H9 (cell line): ENCODE results near the gene TK2. TPM values are rescaled to one million over a fixed set of nuclear protein-coding genes. Genes with fewer than 3 reads are reported as not detected.
A peak's percentile ranks its signal among the peaks of the same experiment; 100 is the strongest.

ENCODE experiments used
- DNase-seq: peaks from one replicate; pipeline ENCODE4 v3.0.0-alpha.2; 2017
- H2AFZ ChIP-seq: one replicate; pipeline ENCODE4 v1.6.1; 2013; ENCODE audit warnings: mild to moderate bottlenecking, low read length, control low read depth, moderate library complexity
- H2AK5ac ChIP-seq: 2 replicates; pipeline ENCODE4 v1.6.1; 2013; ENCODE audit warnings: low read length, control low read depth, mixed read lengths; ENCODE audit not compliant: insufficient read length
- H2BK120ac ChIP-seq: one replicate; pipeline ENCODE4 v1.6.1; 2013; ENCODE audit warnings: low read depth, mild to moderate bottlenecking, low read length, control low read depth, inconsistent platforms; ENCODE audit not compliant: poor library complexity, severe bottlenecking
- H2BK12ac ChIP-seq: 2 replicates; pipeline ENCODE4 v1.6.1; 2013; ENCODE audit warnings: low read length, control low read depth, mixed read lengths, low read depth; ENCODE audit not compliant: insufficient read length
- H2BK15ac ChIP-seq: 2 replicates; pipeline ENCODE4 v1.6.1; 2013; ENCODE audit warnings: low read depth, low read length, control low read depth
- H2BK20ac ChIP-seq: one replicate; pipeline ENCODE4 v1.6.1; 2013; ENCODE audit warnings: low read depth, mild to moderate bottlenecking, low read length, control low read depth, inconsistent platforms; ENCODE audit not compliant: poor library complexity, severe bottlenecking
- H2BK5ac ChIP-seq: 2 replicates; pipeline ENCODE4 v1.6.1; 2013; ENCODE audit warnings: low read length, control low read depth, mixed read lengths; ENCODE audit not compliant: insufficient read length
- H3K14ac ChIP-seq: 2 replicates; pipeline ENCODE4 v1.6.1; 2013; ENCODE audit warnings: low read length, control low read depth; ENCODE audit not compliant: insufficient read depth
- H3K18ac ChIP-seq: 2 replicates; pipeline ENCODE4 v1.6.1; 2013; ENCODE audit warnings: low read depth, mild to moderate bottlenecking, mixed read lengths, low read length, control low read depth; ENCODE audit not compliant: insufficient read length
- H3K23ac ChIP-seq: 2 replicates; pipeline ENCODE4 v1.6.1; 2013; ENCODE audit warnings: low read length, control low read depth, mixed read lengths, low read depth; ENCODE audit not compliant: insufficient read length
- H3K23me2 ChIP-seq: 2 replicates; pipeline ENCODE4 v1.6.1; 2013; ENCODE audit warnings: low read depth, mild to moderate bottlenecking, mixed read lengths, low read length, control low read depth; ENCODE audit not compliant: insufficient read length, poor library complexity, severe bottlenecking
- H3K27ac ChIP-seq: 2 replicates; pipeline ENCODE4 v1.5.1; 2013; ENCODE audit warnings: low read length, control low read depth, mixed read lengths, low read depth; ENCODE audit not compliant: insufficient read length
- H3K27me3 ChIP-seq: 2 replicates; pipeline ENCODE4 v1.6.1; 2013; ENCODE audit warnings: low read length, control low read depth, inconsistent platforms; ENCODE audit not compliant: insufficient read depth
- H3K4ac ChIP-seq: 2 replicates; pipeline ENCODE4 v1.6.1; 2013; ENCODE audit warnings: low read depth, mild to moderate bottlenecking, control low read depth, inconsistent platforms, low read length, moderate library complexity
- H3K4me1 ChIP-seq: 2 replicates; pipeline ENCODE4 v1.6.1; 2013; ENCODE audit warnings: low read length, control low read depth, inconsistent platforms; ENCODE audit not compliant: insufficient read depth
- H3K4me2 ChIP-seq: 2 replicates; pipeline ENCODE4 v1.6.1; 2013; ENCODE audit warnings: low read length, control low read depth, mixed read lengths; ENCODE audit not compliant: insufficient read length, insufficient read depth
- H3K56ac ChIP-seq: 2 replicates; pipeline ENCODE4 v1.6.1; 2013; ENCODE audit warnings: low read depth, mild to moderate bottlenecking, mixed read lengths, low read length, control low read depth; ENCODE audit not compliant: insufficient read length
- H3K79me1 ChIP-seq: 2 replicates; pipeline ENCODE4 v1.6.1; 2013; ENCODE audit warnings: low read depth, mild to moderate bottlenecking, moderate library complexity, low read length, control low read depth, inconsistent platforms; ENCODE audit not compliant: insufficient read depth, poor library complexity, severe bottlenecking
- H3K79me2 ChIP-seq: 2 replicates; pipeline ENCODE4 v1.6.1; 2013; ENCODE audit warnings: low read length, control low read depth, inconsistent platforms; ENCODE audit not compliant: insufficient read depth
- H3K9ac ChIP-seq: 2 replicates; pipeline ENCODE4 v1.6.1; 2013; ENCODE audit warnings: low read length, control low read depth, mixed read lengths; ENCODE audit not compliant: insufficient read length; ENCODE audit errors: extremely low read depth
- H3K9me3 ChIP-seq: one replicate; pipeline ENCODE4 v1.6.1; 2013; ENCODE audit warnings: low read depth, low read length, inconsistent platforms; ENCODE audit not compliant: control insufficient read depth
- H3T11ph ChIP-seq: one replicate; pipeline ENCODE4 v1.6.1; 2013; ENCODE audit warnings: mild to moderate bottlenecking, low read length, control low read depth, inconsistent platforms
- H4K20me1 ChIP-seq: one replicate; pipeline ENCODE4 v1.6.1; 2013; ENCODE audit not compliant: control insufficient read depth, insufficient read length, insufficient read depth
- H4K5ac ChIP-seq: 2 replicates; pipeline ENCODE4 v1.6.1; 2013; ENCODE audit warnings: low read depth, mild to moderate bottlenecking, mixed read lengths, low read length, control low read depth; ENCODE audit not compliant: insufficient read length
- H4K8ac ChIP-seq: replicated peaks from 2 replicates; pipeline ENCODE4 v1.6.1; 2013; ENCODE audit warnings: low read length, control low read depth, mixed read lengths, low read depth; ENCODE audit not compliant: insufficient read length
- H4K91ac ChIP-seq: 2 replicates; pipeline ENCODE4 v1.6.1; 2013; ENCODE audit warnings: low read depth, mild to moderate bottlenecking, moderate library complexity, mixed read lengths, low read length, control low read depth; ENCODE audit not compliant: insufficient read length
- H3K27ac Mint-ChIP-seq, 3 experiments: 2 replicates in 2 of 3; 3 replicates in 1 of 3; pipeline ENCODE4 v1.8.0; 2020 to 2021; ENCODE audit warnings: mixed read lengths in 3 of 3, mild to moderate bottlenecking in 1 of 3, moderate library complexity in 1 of 3
- H3K27me3 Mint-ChIP-seq: 2 replicates; pipeline ENCODE4 v1.8.0; 2021; ENCODE audit warnings: low read depth, mild to moderate bottlenecking, moderate library complexity, mixed read lengths
- H3K36me3 Mint-ChIP-seq, 3 experiments: 2 replicates in 2 of 3; 3 replicates in 1 of 3; pipeline ENCODE4 v1.8.0; 2020 to 2021; ENCODE audit warnings: low read depth in 3 of 3, mixed read lengths in 3 of 3; ENCODE audit not compliant: insufficient read depth in 1 of 3
- H3K4me1 Mint-ChIP-seq, 2 experiments: 2 replicates each; pipeline ENCODE4 v1.8.0; 2020; ENCODE audit warnings: mixed read lengths in 2 of 2
- H3K4me3 Mint-ChIP-seq, 2 experiments: 2 replicates in 1 of 2; 3 replicates in 1 of 2; pipeline ENCODE4 v1.8.0; 2020 to 2021; ENCODE audit warnings: mild to moderate bottlenecking in 2 of 2, mixed read lengths in 2 of 2, moderate library complexity in 1 of 2
- H3K9me3 Mint-ChIP-seq, 2 experiments: 2 replicates in 1 of 2; 3 replicates in 1 of 2; pipeline ENCODE4 v1.8.0; 2020; ENCODE audit warnings: mild to moderate bottlenecking in 2 of 2, mixed read lengths in 2 of 2, moderate library complexity in 1 of 2
- CTCF ChIP-seq: fragments of 200-600 bp; sonication (generic); conservative IDR thresholded peaks from 3 replicates; pipeline ENCODE4 v1.8.0; 2021; ENCODE audit warnings: antibody characterized with exemption, mild to moderate bottlenecking
- WGBS: extraction: QIAGEN DNeasy Blood & Tissue Kit; methylation state at CpG from one replicate; pipeline ENCODE4 v1.1.7; 2013; ENCODE audit warnings: missing lambda C conversion rate, low lambda C conversion rate, mixed read lengths; ENCODE audit not compliant: insufficient read length; ENCODE audit errors: extremely low coverage; 5-methylcytosine and 5-hydroxymethylcytosine counted together
- total RNA-seq: library from RNA; stranded (reverse); gene quantifications from 2 replicates; pipeline ENCODE4 v1.2.1, GENCODE V29; 2021

TK2 gene
- total RNA-seq, 1 experiment from 2014 or later, result 5.2 TPM

GRCh38 chr16:66476328-66477027, 73.4 kb downstream of the TK2 start:
- no peaks in the 10 kb centered on the region for H3K36me3 Mint-ChIP-seq
- no peaks in the 10 kb centered on the region for H3K9me3 ChIP-seq
- H3K27me3 Mint-ChIP-seq, result peaks cover 9% of the 10 kb centered on the region
- H3K18ac ChIP-seq, result no peak overlapping the region
- no peak overlapping the region for H4K5ac ChIP-seq
- H3T11ph ChIP-seq, result no peak overlapping the region
- H4K8ac ChIP-seq, result no peak overlapping the region
- H2AK5ac ChIP-seq, result no peak overlapping the region
- H3K56ac ChIP-seq, result no peak overlapping the region
- no peak overlapping the region for H3K23ac ChIP-seq
- H3K79me1 ChIP-seq, result no peaks in the 10 kb centered on the region
- H3K4me1 Mint-ChIP-seq, result peaks cover 9 to 24% of the 10 kb centered on the region in 2 experiments
- WGBS, result no CpG with 5 or more reads among the region's 8 CpGs
- H3K4ac ChIP-seq, result no peak overlapping the region
- no peaks in the 10 kb centered on the region for H4K20me1 ChIP-seq
- no peak overlapping the region for H2BK5ac ChIP-seq
- H3K9ac ChIP-seq, result no peak overlapping the region
- no peak overlapping the region for H3K27ac ChIP-seq
- H2BK120ac ChIP-seq, result no peak overlapping the region
- no peaks in the 10 kb centered on the region for H3K27me3 ChIP-seq
- H3K23me2 ChIP-seq, result no peaks in the 10 kb centered on the region
- H3K4me2 ChIP-seq, result no peak overlapping the region
- no peak overlapping the region for H3K14ac ChIP-seq
- no peaks in the 10 kb centered on the region for H3K79me2 ChIP-seq
- H2BK20ac ChIP-seq, result no peak overlapping the region
- no peaks in the 10 kb centered on the region for H3K4me1 ChIP-seq
- TF ChIP-seq CTCF, result no peak
- H2BK12ac ChIP-seq, result no peak overlapping the region
- H3K27ac Mint-ChIP-seq, result no peak overlapping the region; a peak in 1 of 7 replicates
- H3K9me3 Mint-ChIP-seq, result no peaks in the 10 kb centered on the region
- peak; percentile 76 for DNase-seq
- H4K91ac ChIP-seq, result no peak overlapping the region
- no peak overlapping the region for H2BK15ac ChIP-seq
- no peak overlapping the region for H3K4me3 Mint-ChIP-seq
- no peak overlapping the region for H2AFZ ChIP-seq
